Measurements from ENCODE around the gene CCDC124.

CCDC124 gene

DNA sequence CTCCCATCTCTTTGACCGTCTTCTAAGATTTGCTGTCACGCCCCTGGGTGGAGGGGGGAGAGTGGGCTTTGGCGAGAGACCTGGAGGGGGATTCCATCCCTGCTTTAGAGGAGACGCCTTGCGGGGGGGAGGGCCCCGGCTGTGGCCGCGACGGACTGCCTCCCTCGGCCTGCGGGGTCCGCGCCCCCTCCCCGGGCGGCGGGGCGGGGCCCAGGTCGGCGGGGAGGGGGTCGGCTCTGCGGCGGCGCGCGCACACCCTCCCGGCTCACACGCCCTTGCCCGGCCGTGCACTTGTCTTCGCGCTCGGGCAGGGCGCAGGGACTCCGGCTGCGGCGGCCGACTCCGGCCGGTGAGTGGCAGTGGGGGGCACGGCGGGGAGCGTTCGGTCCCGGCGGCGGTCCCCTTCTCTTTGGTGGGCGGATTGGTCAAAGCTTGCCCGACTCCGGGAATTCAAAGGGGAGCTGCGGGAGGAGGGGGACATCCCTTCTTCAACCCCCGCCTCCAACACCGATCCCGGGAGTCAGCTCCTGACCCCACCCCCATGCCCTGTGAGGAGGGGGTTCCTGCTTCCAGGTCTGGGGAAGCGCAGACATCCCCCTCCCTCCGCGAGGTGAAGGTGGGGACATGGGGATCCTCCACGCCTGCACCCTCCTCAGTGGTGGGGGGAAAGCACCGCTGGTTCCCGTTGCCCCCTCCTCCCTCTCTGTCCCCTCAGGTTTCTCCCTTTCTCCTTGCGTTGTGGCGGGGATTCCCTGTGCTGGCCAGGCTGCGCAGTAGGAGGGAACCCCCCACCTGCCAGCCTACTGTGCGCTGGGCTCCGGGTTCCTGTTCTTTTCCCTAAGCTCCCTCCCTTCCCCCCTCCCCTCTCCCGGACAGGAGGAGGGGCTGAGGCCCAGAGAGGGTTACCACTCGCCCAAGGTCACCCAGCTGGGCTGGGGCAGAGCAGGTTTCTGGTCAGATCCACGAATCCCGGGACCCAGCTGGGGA lies 19.5 kb downstream of the CCDC124 start:
- DNase-seq (ENCODE audit: low read depth in 2 of 2) = no peak

DNA sequence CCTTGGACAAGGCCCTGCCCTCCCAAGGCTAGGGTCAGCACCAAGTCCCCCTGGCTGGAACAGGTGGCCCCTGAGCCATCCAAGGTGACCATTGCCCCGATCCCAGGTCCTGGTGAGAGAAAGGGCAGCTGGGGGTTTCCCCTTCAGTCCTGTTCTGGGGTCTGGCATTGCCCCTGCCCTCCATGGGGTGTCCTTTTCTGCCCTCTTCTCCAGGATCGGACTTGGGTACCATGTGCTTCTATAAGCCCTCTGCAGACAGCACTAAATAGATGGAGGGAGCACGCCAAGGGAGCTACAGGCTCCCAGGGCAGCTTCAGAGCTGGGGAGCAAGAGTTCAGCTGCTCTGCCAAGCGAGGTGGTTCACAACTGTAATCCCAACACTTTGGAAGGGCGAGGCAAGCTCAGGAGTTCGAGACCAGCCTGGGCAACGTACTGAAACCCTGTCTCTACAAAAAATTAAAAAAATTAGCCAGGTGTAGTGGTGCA lies 20.5 kb downstream of the CCDC124 start:
- DNase-seq (ENCODE audit: low read depth in 2 of 2) = no peak

DNA sequence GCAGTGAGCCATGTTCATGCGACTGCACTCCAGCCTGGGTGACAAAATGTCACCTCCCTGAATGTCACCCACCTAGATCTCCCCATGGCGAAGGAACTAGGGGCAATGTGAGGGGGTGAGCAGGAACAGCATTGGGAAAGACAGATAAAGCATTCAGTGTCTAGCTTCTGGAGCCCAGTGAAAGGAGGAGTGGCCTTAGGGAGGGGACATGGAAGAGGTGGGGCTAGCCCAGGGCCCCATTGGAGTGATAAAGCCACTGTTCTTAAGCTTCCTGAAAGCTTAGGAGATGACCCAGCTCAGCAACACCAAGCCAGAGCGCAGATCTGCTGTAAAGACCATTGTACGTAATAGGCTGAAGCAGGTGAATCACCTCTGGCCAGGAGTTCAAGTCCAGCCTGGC lies 21.1 kb downstream of the CCDC124 start:
- DNase-seq (ENCODE audit: low read depth in 2 of 2) = no peak

DNA sequence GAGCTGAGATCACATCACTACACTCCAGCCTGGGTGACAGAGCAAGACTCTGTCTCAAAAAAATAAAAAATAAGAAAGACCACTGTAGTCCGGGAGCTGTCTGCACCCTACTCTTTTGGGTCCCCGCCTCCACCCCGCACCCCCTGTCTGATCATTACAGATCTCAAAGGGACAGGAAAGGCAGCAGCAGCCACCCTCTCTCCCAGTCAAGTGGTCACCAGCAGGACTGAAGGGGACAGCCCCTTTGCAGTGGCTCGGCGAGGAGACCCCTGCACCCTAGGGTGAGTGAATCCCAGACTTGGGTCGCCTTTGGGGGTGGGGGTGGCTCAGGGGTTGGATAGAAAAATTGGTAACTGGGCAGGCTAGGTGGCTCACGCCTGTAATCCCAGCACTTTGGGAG lies 21.6 kb downstream of the CCDC124 start:
- no peak for DNase-seq (ENCODE audit: low read depth in 2 of 2)

DNA sequence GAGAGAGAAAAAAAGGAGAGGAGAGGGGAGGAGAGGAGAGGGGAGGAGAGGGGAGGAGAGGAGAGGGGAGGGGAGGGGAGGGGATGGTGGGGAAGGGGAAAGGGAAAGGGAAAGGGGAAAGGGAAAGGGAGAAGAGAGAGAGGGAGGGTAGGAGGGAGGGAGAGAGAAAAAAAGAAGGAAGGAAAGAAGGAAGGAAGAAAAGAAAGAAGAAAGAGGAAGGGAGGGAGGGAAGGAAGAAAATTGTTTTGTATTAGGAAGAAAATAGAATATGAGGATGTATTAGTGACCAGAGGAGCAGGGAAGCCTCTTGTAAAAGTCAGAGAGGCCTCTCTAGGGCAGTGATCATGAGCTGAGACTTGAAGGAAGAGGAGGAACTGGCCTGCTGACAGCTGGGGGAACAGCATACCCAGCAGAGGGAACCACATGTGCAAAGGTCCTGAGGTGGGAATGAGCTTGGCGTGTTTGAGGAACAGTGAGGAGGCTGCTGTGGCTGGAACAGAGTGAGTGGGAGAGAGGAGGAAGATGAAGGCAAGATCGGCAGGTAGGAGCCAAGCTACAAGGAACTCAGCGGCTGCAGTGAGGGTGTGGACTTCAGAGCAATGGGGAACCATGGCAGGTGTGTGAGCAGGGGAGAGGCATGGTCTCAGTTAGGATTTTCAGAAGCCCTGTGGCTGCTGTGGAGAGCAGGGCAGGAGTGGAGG lies 24.5 kb downstream of the CCDC124 start:
- no peak for DNase-seq (ENCODE audit: low read depth in 2 of 2)

DNA sequence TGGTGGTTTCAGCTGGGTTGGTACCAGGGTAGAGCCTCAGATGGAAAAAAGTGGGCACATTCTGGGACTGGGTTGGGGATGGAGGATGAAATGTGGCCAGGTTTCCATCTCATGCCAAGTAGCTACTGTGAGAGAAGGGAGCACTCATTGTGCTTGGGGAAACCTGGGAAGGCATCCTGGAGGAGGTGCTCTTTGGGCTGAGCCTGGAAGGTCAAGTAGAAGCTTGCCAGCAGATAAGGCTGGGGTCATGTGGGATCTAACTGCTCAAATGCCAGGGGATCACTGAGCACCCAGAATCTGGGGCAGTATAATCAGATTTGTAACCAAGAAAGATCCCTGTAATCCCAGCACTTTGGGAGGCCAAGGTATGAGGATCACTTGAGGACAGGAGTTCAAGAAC lies 25.1 kb downstream of the CCDC124 start:
- no peak for DNase-seq (ENCODE audit: low read depth in 2 of 2)

DNA sequence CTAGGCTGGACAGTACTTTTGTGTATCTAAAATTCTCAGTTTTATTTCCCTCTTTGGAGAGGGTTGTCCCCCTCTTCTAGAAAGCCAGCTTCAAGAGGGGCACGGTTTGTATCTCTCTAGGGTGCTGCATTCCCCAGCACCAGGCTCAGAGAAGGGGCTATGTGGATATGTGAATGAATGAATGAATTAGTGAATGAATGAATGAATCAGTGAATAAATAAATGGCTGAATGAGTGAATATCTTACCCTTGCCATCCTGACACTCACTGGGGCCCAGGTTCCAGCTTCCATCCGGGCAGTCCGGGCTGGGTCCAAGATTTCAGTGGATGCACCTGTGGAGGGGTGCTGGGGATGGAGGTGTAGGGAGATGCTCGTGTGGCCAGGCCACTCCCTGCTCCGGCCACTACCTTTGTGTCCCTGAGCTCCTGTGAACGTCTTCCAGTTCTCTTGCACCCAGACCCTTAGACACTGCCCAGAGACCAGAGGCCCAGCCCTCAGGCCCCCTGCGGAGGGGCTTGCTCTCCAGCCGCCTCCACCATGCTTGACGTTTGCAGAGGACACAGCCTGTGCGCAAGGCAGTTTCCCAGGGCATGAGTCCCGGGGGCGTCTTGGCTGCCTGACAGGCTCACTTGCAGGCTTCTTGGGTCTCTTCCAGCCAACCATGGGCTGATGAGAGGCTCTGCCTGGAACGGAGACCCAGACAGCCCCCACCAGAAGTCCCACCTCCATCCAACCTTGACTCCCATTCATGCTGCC lies 31.3 kb downstream of the CCDC124 start:
- DNase-seq (ENCODE audit: low read depth in 2 of 2) = no peak

DNA sequence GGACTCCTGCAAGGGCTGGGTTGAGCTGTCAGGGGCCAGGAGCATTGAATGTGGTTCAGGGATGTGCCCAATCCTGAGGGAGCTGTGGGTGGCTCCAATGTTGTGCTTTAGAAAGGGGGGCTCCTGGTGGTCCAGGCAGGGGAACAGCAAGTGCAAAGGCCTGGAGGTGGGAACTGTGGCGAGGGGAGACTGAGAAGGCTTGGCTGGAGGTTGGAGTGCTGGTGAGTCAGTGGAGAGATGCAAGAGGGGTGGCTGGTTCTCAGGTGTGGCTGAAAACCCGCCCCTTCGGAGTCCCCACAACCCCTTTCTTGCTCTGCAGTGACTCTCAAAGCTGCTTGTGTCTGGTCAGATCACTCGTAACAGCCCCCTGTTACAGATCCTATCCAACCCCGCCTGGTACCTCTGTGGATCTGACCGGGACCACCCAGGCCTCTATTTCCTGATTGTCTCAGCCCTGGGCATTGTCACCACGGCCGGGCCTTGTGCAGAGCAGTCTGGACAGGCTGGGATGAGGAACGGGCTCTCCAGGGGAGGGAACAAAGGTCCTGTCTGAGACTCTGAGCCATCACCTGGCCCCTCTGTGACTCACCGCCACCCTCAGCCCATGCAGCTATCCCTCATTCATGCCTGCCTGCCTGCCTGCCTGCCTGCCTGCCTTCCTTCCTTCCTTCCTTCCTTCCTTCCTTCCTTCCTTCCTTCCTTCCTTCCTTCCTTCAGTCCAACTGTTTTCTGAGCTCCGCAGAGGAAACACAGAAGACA lies 32.7 kb downstream of the CCDC124 start:
- DNase-seq (ENCODE audit: low read depth in 2 of 2) = no peak

DNA sequence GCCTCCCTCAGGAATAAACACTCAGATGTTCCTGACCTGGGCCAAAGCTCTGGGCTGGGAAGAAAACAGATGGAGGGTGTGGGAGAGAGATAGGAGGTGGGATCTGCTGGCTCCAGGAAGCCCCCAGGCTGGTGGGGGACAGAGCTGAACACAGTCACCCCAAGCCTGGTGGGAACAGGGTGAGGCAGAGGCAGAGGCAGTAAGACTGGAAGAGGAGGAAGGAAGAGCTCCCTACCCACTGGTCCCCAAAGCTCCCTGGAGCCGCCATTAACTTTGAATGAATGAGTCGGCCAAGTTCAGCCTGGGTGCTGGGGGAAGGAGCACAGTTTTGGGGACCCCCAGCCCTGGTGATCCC lies 33.3 kb downstream of the CCDC124 start:
- no peak for DNase-seq (ENCODE audit: low read depth in 2 of 2)

DNA sequence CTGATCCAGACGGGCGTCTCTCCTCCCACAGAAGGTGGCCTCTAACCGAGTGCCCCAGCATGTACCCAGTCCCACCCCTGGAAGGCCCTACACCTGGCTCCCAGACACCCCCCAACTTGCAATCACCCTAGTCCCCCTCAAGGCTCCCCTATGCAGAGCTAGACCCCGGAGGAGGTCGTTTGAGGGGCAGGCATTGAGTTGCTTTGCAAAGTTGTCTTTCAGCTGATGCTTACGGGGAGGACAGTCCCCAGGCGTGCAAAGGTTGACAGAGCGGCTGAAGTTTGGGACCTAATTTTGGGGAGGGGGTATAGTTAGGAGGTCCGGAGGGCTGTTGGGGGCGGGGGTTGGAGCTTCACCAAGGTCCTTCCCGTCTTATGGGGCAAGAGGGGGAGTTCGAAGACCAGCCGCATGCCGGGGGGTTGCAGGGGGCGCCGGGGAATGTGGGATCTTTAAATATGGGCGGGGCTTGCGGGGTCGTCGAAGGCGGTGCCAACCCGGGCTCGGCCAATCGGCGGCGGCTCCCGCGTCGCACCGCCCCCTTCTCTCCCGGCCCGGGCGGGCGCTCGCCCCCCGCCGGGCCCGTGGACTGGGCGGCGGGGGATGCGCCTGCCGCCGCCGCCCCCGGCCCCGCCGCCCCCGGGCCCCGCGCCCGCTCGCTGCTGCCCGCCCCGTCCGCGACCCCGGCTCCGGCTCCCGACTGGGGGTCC lies 33.9 kb downstream of the CCDC124 start, which contains the start of gene KCNN1:
Gene KCNN1, plus strand, starts transcription at position 558 of the 707 bp plus-strand sequence. CDS start 6,782 bp downstream, outside the sequence.
- no peak for DNase-seq (ENCODE audit: low read depth in 2 of 2)

DNA sequence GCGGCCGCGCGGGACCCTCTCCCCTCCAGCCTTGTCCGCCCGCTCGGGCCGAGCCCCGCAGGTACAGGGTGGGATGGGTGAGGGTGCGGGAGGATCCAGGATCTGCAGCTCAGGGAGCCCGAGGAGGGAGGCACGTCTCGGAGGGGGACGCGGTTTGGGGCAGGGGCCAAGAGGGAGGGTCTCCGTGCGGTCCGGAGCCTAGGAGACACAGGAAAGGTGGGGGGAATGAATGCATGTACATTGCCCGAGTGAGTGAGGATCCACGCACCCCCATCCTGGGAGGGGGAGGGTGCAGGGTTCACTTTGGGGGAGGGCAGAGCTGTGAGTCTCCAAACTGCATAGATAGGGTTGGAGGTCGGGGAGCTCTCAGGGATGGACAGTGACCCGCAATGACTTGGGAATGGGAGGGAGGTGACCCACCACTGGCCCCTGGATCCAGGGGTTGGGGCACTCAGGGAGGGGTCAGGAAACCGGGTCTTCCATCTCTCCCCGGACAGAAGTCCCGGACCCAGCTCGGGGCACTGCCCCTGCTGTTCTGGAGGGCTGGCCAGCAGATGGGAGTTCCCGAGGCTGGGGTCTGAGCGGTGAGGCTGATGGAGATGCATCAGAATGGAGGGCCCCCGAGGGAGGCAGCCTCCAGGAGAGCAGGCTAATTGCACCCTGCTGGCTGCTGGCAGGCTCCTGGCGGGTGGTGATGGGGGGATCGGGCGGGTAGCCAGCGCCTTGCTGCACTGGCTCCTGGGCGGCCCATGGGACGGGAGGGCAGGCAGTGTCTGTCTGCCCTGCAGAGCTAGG lies 34.6 kb downstream of the CCDC124 start:
- no peak for DNase-seq (ENCODE audit: low read depth in 2 of 2)

DNA sequence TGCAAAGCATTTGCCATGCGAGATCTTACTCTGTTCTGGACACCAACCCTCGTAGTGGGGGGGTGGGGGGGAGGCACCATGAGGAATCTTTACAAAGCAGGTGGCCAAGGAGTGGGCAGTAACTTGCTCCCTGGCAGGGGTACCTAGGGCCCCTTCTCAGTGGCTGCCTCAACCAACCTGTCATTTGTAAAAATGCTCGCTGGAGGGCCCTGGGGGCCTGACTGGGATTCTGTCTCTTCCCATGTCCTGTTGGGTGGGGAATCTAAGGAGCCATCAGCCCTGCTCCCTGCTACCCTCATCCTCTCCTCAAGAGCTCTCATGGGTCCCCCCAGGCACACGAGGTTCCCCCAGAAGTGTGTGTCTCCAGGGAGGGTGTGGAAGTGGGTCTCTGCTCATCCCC lies 35.5 kb downstream of the CCDC124 start:
- no peak for DNase-seq (ENCODE audit: low read depth in 2 of 2)

DNA sequence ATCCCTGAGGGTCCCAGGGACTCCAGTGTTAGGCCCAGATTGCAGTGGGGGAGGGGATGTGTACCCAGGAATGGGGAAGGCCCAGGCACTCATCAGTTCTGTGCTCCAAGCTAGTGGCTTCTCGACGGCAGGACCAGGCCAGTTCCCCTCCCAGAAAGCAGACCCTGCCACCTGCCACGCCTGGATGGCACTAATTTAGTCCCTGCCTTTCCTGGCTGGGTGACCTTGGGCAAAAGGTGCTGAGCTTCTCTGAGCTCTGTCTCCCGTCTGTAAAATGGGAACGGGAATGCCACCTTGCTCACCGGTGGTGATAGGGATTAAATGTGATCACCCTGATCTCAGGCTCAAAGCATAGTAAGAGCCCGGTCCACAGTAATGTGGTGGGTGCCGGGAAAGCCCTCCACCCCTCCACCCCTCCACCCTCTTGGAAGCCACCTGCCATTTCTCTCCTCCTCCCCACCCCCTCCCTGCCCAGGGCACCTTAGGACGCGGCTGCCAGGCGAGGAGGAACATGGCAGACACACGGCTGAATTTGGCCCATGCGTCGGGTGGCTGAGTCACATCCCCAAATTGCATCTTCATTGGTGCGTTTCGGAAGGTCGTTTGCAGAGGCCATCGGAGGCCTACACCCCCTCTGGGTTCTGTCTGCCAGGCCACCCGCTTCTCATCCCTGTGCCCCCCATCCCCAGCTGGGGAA lies 36.4 kb downstream of the CCDC124 start:
- no peak for DNase-seq (ENCODE audit: low read depth in 2 of 2)

DNA sequence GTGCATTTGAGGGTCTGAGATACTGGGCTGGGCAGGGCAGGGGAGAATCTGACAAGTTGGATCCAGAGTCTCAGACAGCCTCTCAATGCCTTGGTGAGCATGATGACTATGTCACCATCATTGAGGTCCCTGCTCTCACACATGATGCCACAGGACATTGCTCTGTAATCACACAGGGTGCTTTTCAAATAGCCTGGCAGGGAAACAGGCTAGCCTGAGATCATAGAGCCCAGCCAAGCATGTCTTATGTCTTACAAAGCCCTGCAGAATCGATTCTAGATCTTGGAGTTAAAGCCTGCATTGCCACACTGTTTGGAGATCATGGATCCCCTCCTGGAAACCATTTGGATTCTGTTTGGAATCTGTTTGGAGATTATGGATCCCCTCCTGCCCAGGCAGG lies 39.4 kb downstream of the CCDC124 start:
- no peak for DNase-seq (ENCODE audit: low read depth in 2 of 2)

DNA sequence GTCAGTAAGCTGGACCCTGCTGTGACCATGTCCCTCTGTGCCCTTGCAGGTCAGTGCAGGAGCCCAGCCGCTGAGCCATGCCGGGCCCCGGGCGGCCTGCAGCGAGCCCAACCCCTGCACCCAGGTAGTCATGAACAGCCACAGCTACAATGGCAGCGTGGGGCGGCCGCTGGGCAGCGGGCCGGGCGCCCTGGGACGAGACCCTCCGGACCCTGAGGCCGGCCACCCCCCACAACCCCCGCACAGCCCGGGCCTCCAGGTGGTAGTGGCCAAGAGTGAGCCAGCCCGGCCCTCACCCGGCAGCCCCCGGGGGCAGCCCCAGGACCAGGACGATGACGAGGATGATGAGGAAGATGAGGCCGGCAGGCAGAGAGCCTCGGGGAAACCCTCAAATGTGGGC lies 40.9 kb downstream of the CCDC124 start:
- no peak for DNase-seq (ENCODE audit: low read depth in 2 of 2)

DNA sequence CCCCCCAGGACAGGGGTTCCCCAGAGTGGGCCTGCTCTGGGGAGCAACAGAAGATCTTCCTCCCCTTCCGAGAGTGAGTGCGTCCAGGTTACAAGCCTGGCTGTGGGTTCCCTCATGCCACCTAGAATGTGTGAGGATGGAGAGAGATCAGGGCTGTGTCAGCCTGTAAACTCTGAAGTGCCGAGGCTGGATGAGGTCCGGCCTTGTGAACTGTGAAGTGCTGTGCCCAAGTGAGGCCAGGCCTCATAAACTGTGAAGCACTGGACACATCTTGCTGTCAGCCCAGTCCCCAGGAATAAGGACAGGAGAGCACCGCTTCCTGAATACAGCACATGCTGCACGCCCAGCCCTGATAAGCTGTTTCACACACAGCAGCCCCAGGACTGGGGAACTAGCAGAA lies 41.7 kb downstream of the CCDC124 start:
- DNase-seq (ENCODE audit: low read depth in 2 of 2) = no peak

DNA sequence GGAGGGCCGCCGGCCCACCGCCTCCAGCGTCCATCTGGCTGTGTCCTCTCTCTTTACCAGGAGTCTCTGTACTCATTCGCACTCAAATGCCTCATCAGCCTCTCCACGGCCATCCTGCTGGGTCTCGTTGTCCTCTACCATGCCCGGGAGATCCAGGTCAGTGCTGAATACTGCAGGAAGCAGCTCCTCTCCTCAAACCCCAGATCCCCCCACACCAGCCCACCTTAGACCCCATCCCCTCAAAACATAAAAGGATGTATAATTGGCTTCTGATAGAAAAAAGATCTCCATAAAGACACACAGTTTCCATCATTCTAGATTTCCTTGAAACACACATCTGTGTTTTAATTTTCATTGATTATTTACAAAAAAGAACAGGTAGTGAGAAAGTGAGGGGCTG lies 42.2 kb downstream of the CCDC124 start:
- DNase-seq (ENCODE audit: low read depth in 2 of 2) = no peak

DNA sequence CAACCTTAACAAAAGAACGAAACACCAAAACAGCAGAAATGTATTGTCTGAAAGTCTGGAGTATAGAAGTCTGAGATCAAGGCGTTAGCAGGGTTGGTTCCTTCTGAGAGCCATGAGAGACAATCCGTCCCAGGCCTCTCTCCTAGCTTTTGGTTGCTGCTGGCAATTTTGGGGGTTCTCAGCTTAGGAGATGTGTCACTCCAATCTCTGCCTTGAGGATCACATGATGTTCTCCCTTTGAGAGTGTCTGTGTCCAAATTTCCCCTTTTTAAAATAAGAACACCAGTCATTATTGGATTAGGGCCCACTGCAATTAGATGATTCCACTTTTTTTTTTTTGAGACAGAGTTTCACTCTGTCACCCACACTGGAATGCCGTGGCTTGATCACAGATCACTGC lies 44.2 kb downstream of the CCDC124 start:
- no peak for DNase-seq (ENCODE audit: low read depth in 2 of 2)

DNA sequence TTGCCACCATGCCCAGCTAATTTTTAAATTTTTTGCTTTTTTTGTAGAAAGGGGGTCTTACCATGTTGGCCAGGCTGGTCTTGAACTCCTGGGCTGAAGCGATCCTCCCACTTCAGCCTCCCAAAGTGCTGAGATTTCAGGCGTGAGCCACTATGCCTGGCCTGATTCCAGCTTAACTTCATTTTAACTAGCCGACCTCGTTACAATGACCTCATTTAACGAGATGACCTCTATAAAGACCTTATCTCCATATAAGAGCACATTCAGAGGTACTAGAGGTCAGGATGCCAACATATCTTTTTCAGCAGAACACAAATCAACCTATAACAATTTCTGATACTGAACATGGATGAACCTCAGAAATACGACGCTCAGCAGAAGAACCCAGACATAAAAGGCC lies 44.7 kb downstream of the CCDC124 start:
- no peak for DNase-seq (ENCODE audit: low read depth in 2 of 2)

Data from stimulated activated CD4-positive, alpha-beta T cell treated with anti-CD3 and anti-CD28 coated beads, Interleukin-1b, Interleukin-23, amount 100 ng/mL, for 4 hours (primary cell).